Femur (tissue), 1 donor: ENCODE data around the gene ANKUB1.
"Not testable (repeated sequence)": the region's sequence is repeated elsewhere in the genome, so short reads cannot be mapped to it uniquely, and the experiment has no call there.

ENCODE experiments used
- DNase-seq: peaks from one replicate; pipeline ENCODE4 v3.0.0-alpha.2; 2017

The ANKUB1 gene

GRCh38 chr3:149792452-149793270, at the start of gene ANKUB1:
Gene ANKUB1 (minus strand): TSS chr3:149792554. CDS start chr3:149792366, 188 bp downstream.
- no peak for DNase-seq

DNA sequence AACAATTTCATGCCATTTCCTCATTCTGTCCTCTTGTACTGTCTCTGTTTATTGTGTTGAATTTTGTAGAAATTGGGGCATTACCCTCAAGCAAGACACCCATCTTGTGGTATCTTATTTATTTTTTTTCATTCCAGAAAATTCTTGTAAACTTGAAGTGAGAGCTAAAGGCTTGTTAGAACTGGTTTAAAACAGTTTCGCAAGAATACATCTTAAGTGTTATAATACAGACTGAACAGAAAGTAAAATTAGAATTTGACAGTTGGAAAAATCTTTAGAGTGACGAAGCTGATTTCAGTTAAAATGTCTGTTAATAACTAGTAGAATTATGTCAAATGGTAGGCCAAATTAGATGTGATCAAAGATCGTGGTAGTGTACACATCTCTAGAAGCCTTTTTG, 47.5 kb upstream of the ANKUB1 start:
- no peak for DNase-seq

- DNase-seq: not testable (repeated sequence)
Observed at GRCh38 chr3:149839469-149839868, 47.1 kb upstream of the ANKUB1 start.

- DNase-seq: not testable (repeated sequence)
Observed at GRCh38 chr3:149838491-149838890, 46.1 kb upstream of the ANKUB1 start.

GRCh38 chr3:149833241-149833640, 40.9 kb upstream of the ANKUB1 start:
- DNase-seq: no peak

DNA sequence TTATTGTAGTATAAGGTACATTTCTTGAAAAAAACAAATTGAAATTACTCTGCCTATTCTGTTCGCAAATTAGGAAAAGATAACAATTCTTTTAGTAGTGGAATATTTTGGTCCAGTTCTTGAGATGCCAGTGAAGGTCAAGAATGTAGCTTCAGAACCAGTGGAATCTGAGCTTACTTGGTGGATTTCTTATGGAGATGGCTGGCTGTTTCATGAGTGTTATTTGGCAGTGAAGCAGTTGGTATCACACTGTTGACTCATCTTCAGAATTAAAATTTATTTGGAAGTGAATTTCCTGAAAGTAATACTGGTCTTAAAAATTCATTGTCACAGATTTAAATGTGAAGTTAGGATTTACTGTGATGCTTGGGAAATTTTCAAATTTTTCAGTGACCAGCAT, 39.7 kb upstream of the ANKUB1 start:
- DNase-seq: no peak

DNA sequence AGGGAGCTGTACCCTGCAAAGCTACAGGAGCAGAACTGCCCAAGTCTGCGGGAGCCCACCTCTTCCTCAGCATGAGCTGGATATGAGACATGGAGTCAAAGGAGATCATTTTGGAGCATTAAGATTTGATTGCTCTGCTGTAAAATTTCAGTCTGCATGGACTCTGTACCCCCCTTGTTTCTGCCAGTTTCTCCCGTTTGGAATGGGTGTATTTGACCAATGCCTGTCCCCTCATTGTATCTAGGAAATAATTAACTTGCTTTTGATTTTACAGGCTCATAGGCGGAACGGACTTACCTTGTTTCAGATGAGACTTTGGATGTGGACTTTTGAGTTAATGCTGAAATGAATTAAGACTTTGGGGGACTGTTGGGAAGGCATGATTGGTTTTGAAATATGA, 39.0 kb upstream of the ANKUB1 start:
- no peak for DNase-seq

DNA sequence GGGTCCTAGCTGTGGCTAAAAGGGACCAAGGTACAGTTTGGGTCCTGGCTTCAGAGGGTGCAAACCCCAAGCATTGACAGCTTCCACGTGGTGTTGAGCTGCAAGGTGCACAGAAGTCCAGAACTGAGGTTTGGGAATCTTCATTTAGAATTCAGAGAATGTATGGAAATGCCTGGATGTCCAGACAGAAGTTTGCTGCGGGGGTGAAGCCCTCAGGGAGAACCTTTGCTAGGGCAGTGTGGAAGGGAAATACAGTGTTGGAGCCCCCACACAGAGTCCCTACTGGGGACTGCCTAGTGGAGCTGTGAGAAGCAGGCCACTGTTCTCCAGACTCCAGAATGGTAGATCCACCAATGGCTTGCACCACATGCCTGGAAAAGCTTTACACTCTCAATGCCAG, 38.5 kb upstream of the ANKUB1 start:
- DNase-seq: no peak

DNA sequence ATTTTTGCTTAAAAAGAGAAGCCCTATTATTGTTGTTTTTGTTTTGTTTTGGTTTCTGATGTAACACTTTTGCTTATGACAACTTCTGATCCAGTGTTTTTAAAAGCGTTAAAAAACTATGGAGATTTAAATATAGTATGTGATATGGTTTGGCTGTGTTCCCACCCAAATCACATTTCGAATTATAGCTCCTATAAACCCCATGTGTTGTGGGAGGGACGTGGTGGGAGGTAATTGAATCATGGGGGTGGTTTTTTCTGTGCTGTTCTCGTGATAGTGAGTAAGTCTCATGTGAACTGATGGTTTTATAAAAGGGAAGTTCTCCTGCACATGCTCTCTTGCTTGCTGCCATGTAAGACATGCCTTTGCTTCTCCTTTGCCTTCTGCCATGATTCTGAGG, 37.3 kb upstream of the ANKUB1 start:
- DNase-seq: not testable (repeated sequence)

GRCh38 chr3:149828390-149828789, 36.0 kb upstream of the ANKUB1 start:
- DNase-seq: no peak

GRCh38 chr3:149826636-149827035, 34.3 kb upstream of the ANKUB1 start:
- no peak for DNase-seq

DNA sequence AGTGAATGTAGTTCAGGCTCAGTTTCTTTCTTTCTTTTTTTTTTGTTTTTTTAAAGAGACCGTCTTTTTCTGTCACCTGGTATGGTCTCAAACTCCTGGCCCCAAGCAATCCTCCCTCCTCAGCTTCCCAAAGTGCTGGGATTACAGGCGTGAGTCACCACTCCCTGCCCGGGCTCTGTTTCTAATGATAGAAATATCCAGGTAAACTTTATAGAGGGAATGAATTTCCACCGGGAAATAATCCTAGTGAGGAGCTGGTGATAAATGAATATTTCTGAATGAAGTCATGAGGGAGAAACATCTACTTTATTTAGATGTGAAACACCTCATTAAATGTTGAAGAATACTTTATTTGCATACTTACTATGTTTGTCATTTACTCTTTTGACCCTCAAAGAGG, 27.8 kb upstream of the ANKUB1 start:
- no peak for DNase-seq

- no peak for DNase-seq
Observed at GRCh38 chr3:149819432-149819831, 27.1 kb upstream of the ANKUB1 start.

- DNase-seq: no peak
Observed at GRCh38 chr3:149816986-149817385, 24.6 kb upstream of the ANKUB1 start.

DNA sequence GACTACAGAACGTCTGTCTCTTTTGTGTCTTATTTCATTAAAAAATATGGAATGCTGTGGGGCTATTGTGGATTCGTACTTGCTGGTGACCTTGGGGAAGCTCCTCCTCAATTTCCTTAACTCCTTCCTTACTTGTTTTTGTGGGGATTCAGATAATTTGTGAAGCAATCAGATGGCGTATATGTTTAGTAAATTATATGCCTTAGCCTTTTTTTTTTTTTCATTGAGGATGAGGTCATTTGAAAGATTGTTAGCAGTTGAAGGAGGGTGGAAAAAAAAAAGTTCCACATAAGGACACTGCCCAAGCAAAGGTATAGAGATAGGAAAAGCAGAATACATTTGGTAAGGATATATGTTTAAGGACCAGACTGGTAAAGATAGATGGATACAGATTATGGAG, 24.0 kb upstream of the ANKUB1 start:
- DNase-seq: no peak

DNA sequence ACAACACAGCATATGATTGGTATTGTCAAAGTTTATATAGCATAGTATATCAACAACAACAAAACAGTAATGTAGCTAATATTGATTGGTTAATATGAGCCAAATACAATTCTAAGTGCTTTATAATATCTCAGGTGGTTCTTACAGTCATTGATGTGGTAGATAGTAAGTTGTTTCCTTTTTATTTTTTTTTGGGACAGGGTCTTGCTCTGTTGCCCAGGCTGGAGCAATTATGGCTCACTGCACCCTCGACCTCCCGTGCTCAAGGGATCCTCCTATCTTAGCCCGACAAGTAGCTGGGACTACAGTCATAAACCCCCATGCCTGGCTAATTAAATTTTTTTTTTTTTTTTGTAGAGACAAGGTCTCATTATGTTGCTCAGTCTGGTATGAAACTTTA, 23.4 kb upstream of the ANKUB1 start:
- no peak for DNase-seq

DNA sequence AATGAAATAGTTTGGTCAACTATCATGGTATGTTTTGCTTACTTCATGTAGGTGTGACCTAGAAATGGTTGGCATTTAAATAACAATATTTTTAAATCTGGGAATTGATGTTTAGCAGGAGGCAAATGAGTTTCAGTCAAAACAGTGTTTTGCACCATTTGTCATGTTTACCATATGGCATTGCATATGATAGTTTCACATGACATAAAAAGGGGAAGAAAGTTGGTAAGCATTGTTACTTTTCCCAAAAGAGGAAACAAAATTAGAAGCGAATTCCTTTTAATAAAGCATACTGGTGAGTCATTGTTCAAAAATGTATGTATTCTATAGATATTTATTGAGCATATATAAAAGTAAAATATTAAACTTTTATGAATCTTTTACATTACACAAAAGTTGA, 23.0 kb upstream of the ANKUB1 start:
- DNase-seq: no peak

GRCh38 chr3:149813367-149814281, 21.3 kb upstream of the ANKUB1 start:
- peak; percentile 47 for DNase-seq

DNA sequence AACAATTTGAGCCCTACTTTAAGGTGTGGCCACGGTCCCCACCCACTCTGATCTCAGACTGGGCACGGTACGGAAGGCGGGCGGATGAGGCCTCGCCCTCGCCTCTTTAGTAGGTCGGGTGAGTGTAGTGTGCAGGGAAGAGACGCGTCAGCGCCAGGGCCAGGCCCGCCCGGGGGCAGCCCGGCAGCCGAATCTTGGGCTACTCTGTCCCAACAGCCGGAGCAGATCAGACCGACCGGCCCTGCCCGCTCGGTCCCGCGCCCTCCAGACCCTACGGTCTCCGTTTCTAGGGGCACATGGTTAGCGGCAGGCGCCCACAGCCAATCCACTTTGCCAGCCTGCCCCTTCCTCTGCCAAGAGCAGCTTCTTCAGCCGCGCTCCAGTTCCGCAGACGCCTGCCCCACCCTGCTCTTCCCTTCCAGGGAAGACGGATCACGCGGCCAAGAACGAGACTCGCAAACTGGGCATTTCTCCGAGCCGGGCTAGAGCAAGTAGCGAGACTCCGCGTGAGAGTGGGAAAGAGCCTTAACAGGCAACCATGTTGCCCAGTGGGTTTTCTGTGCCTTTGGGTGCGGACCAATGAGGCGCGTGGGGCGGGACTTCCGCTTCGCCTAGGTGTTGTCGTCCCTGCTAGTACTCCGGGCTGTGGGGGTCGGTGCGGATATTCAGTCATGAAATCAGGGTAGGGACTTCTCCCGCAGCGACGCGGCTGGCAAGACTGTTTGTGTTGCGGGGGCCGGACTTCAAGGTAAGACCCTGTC, 20.4 kb upstream of the ANKUB1 start, which contains the start of gene RNF13:
TSS of gene RNF13 (plus strand) at position 610 of the 761 bp plus-strand sequence. CDS start 32,812 bp downstream, outside the sequence.
- peak; percentile 98 for DNase-seq

DNA sequence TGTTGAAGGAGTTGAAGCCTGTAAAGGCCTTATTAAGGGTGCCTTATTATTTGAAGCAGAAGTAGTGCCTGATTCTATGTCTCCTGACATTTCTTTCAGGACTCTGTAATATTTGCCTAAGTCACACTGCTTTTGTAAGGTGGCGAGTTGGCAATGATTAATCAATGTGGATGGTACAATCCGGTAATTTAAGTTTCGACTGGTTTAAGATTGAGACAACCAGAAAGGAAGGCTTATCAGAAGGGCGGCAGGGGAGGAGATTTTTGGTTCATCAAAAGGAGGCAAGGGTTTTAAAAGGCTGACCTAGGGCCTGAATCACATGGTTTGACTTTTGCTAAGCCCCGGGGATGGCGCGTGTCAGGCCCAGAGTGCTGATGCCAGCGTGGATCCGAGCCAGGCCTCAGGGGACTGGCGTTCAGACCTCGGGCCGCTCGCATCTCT, 19.8 kb upstream of the ANKUB1 start:
- no peak for DNase-seq

- no peak for DNase-seq
Observed at GRCh38 chr3:149810846-149811245, 18.5 kb upstream of the ANKUB1 start.

DNA sequence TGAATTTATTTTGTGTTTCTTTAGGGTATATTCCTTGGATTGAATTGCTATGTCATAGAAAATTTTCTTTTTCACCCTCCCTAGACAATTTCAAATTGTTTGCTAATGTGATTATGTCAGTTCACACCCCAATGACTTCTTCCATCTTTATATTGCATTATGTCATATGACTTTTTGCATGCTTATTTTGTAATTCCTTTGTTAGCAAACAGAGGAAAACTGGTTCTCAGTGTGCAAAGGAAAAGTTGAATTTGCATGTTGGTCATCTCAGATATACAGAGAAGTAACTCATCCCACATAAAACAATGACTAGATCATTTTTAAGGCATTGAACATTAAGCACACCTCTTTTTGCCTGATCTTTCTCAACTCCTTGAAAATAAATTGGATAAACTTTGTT, 17.3 kb upstream of the ANKUB1 start:
- DNase-seq: no peak
